ENCODE results near the gene GAGE1.

- TF ChIP-seq ZNF274 (IDR thresholded peaks at IDR 0.05; ENCODE audit: low read depth, low read length) (no peak), SUZ12 (IDR thresholded peaks at IDR 0.05; ENCODE audit: extremely low read depth, insufficient read depth, insufficient read length) (no peak)
These were observed 28.4 kb downstream of the GAGE1 start for GRCh38 chrX:49627086-49627777.

Data from NT2/D1 (cell line).